OCI-LY3 (cell line): ENCODE data around the gene ANP32A.

Experiments
- H2AFZ ChIP-seq: fragments of 200-600, 300-600 bp; shearing (Covaris generic); 2 replicates; pipeline ENCODE4 v1.6.0; 2014; ENCODE audit warnings: antibody characterized with exemption, low read depth, low read length
- H3K27ac ChIP-seq: fragments of 200-600, 300-600 bp; sonication (generic); 2 replicates; pipeline ENCODE4 v1.5.1; 2014; ENCODE audit warnings: mild to moderate bottlenecking, low read length, moderate library complexity, mixed read lengths
- H3K27me3 ChIP-seq: fragments of 200-600, 300-600 bp; sonication (generic); 2 replicates; pipeline ENCODE4 v1.6.1; 2014; ENCODE audit warnings: low read depth, low read length, mixed read lengths
- H3K36me3 ChIP-seq: fragments of 200-600, 300-600 bp; sonication (generic); replicated peaks from 2 replicates; pipeline ENCODE3; 2014; ENCODE audit warnings: low read depth, low read length, mixed read lengths
- H3K4me1 ChIP-seq: fragments of 300-600, 200-600 bp; sonication (generic); 2 replicates; pipeline ENCODE4 v1.6.1; 2014; ENCODE audit warnings: low read length, mixed read lengths
- H3K4me2 ChIP-seq: fragments of 200-600, 300-600 bp; sonication (generic); 2 replicates; pipeline ENCODE4 v1.6.1; 2014; ENCODE audit warnings: low read length, mixed read lengths
- H3K4me3 ChIP-seq: fragments of 300-600, 200-600 bp; sonication (generic); 2 replicates; pipeline ENCODE4 v1.5.1; 2014; ENCODE audit warnings: antibody characterized with exemption, mild to moderate bottlenecking, low read length, moderate library complexity
- H3K79me2 ChIP-seq: fragments of 300-600, 200-600 bp; shearing (Covaris generic); 2 replicates; pipeline ENCODE4 v1.6.1; 2014; ENCODE audit warnings: mild to moderate bottlenecking, low read length, mixed read lengths
- H3K9ac ChIP-seq: fragments of 300-600, 200-600 bp; shearing (Covaris generic); 2 replicates; pipeline ENCODE4 v1.6.0; 2014; ENCODE audit warnings: mild to moderate bottlenecking, low read length, moderate library complexity
- H3K9me3 ChIP-seq: fragments of 200-600, 300-600 bp; shearing (Covaris generic); 2 replicates; pipeline ENCODE4 v1.6.1; 2014; ENCODE audit warnings: low read length, mixed read lengths; ENCODE audit not compliant: insufficient read depth
- H4K20me1 ChIP-seq: fragments of 200-600, 300-600 bp; sonication (generic); 2 replicates; pipeline ENCODE4 v1.6.1; 2016; ENCODE audit warnings: low read length, mixed read lengths; ENCODE audit not compliant: insufficient read depth
- EZH2phosphoT487 ChIP-seq: fragments of 200-600 bp; shearing (Covaris generic); IDR thresholded peaks from 2 replicates; pipeline ENCODE4 v1.6.1; 2018; ENCODE audit warnings: antibody characterized with exemption, mixed run types, low read depth
- TF ChIP-seq, protein P1 (sequence below): fragments of 200-600, 300-600 bp; sonication (generic); IDR thresholded peaks from 2 replicates; pipeline ENCODE4 v1.5.1; 2014; ENCODE audit warnings: antibody characterized with exemption, low read length, low read depth

ANP32A gene

GRCh38 chr15:68782589-68783161, 38.0 kb downstream of the ANP32A start:
- Histone ChIP-seq H3K27ac (no peak overlapping the region), H3K9me3 (no peaks in the 10 kb centered on the region), H3K27me3 (no peaks in the 10 kb centered on the region), H3K9ac (no peak overlapping the region), H3K36me3 (peaks cover 83% of the 10 kb centered on the region), H3K79me2 (peaks cover 51% of the 10 kb centered on the region), H4K20me1 (peaks cover 60% of the 10 kb centered on the region), H3K4me1 (peaks cover 16% of the 10 kb centered on the region), H3K4me2 (no peak overlapping the region), H3K4me3 (no peak overlapping the region), H2AFZ (no peak overlapping the region)
- TF ChIP-seq, protein P1, sequence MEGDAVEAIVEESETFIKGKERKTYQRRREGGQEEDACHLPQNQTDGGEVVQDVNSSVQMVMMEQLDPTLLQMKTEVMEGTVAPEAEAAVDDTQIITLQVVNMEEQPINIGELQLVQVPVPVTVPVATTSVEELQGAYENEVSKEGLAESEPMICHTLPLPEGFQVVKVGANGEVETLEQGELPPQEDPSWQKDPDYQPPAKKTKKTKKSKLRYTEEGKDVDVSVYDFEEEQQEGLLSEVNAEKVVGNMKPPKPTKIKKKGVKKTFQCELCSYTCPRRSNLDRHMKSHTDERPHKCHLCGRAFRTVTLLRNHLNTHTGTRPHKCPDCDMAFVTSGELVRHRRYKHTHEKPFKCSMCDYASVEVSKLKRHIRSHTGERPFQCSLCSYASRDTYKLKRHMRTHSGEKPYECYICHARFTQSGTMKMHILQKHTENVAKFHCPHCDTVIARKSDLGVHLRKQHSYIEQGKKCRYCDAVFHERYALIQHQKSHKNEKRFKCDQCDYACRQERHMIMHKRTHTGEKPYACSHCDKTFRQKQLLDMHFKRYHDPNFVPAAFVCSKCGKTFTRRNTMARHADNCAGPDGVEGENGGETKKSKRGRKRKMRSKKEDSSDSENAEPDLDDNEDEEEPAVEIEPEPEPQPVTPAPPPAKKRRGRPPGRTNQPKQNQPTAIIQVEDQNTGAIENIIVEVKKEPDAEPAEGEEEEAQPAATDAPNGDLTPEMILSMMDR, result no peak
- TF ChIP-seq EZH2phosphoT487, result no peak

GRCh38 chr15:68781766-68782588, 38.7 kb downstream of the ANP32A start:
- Histone ChIP-seq H3K9me3 (no peaks in the 10 kb centered on the region), H2AFZ (no peak overlapping the region), H3K4me1 (peaks cover 16% of the 10 kb centered on the region), H3K27me3 (no peaks in the 10 kb centered on the region), H3K4me2 (no peak overlapping the region), H3K9ac (no peak overlapping the region), H3K79me2 (peaks cover 44% of the 10 kb centered on the region), H4K20me1 (peaks cover 53% of the 10 kb centered on the region), H3K4me3 (no peak overlapping the region), H3K27ac (no peak overlapping the region), H3K36me3 (peaks cover 85% of the 10 kb centered on the region)
- TF ChIP-seq EZH2phosphoT487, result no peak
- TF ChIP-seq, protein P1, result no peak

- no peak for TF ChIP-seq EZH2phosphoT487
- TF ChIP-seq, protein P1, result no peak
- no peaks in the 10 kb centered on the region for H3K9me3 ChIP-seq
- no peaks in the 10 kb centered on the region for H3K27me3 ChIP-seq
- H2AFZ ChIP-seq, result no peak overlapping the region
- H3K36me3 ChIP-seq, result peaks cover 84% of the 10 kb centered on the region
- H3K4me1 ChIP-seq, result peaks cover 16% of the 10 kb centered on the region
- peaks cover 46% of the 10 kb centered on the region for H4K20me1 ChIP-seq
- H3K4me2 ChIP-seq, result no peak overlapping the region
- H3K27ac ChIP-seq, result no peak overlapping the region
- H3K4me3 ChIP-seq, result no peak overlapping the region
- peaks cover 37% of the 10 kb centered on the region for H3K79me2 ChIP-seq
- H3K9ac ChIP-seq, result no peak overlapping the region
Observed at GRCh38 chr15:68781217-68781616, 39.5 kb downstream of the ANP32A start.

DNA sequence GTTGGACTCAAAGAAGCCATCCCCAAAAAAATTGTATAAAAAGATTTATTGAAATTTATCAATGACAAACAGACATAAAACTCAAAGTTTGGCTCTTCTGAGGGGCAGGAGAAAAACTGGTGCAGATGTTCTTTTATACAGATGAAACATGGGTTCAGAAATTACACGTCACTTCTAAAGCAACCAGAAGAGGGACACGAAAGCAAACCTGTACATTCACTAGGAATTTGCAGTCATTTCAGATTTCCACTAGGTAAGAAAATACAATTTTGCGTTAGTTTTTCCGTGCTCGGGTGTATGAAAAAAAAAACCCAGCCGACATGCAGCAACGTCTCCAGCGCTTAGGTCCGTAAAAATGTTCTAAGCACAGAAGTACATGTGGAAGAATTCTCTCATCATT, 41.8 kb downstream of the ANP32A start:
- H3K9me3 ChIP-seq, result no peaks in the 10 kb centered on the region
- no peak overlapping the region for H3K9ac ChIP-seq
- H3K36me3 ChIP-seq, result peaks cover 67% of the 10 kb centered on the region
- peaks cover 28% of the 10 kb centered on the region for H4K20me1 ChIP-seq
- H3K4me2 ChIP-seq, result no peak overlapping the region
- no peak for TF ChIP-seq EZH2phosphoT487
- TF ChIP-seq, protein P1, result no peak
- H3K4me1 ChIP-seq, result peaks cover 13% of the 10 kb centered on the region
- no peak overlapping the region for H3K27ac ChIP-seq
- H3K27me3 ChIP-seq, result no peaks in the 10 kb centered on the region
- no peak overlapping the region for H3K4me3 ChIP-seq
- H2AFZ ChIP-seq, result no peak overlapping the region
- H3K79me2 ChIP-seq, result peaks cover 19% of the 10 kb centered on the region
